ENCODE data around the gene NUDT4. TPM values are rescaled to one million over a fixed set of nuclear protein-coding genes. Genes with fewer than 3 reads are reported as not detected.

The NUDT4 gene
- total RNA-seq, 1 experiment from 2014 or later, result 56.5 TPM

- POLR2A ChIA-PET, result no interaction called here
- TF ChIP-seq PREB (CRISPR knock-in tag; IDR thresholded peaks at IDR 0.05; ENCODE audit: borderline replicate concordance) (no peak), CDX4 (CRISPR knock-in tag; IDR thresholded peaks at IDR 0.05; ENCODE audit: borderline replicate concordance) (no peak), SP1 (CRISPR knock-in tag; conservative IDR thresholded peaks at IDR 0.05) (no peak), USF2 (CRISPR knock-in tag; IDR thresholded peaks at IDR 0.05) (no peak), FOXJ3 (CRISPR knock-in tag; IDR thresholded peaks at IDR 0.05; ENCODE audit: borderline replicate concordance) (no peak), ARID4B (CRISPR knock-in tag; IDR thresholded peaks at IDR 0.05; ENCODE audit: borderline replicate concordance) (no peak), RELA (CRISPR knock-in tag; IDR thresholded peaks at IDR 0.05; ENCODE audit: borderline replicate concordance) (no peak), GTF2I (CRISPR knock-in tag; conservative IDR thresholded peaks at IDR 0.05) (no peak), FOXK1 (CRISPR knock-in tag; IDR thresholded peaks at IDR 0.05) (no peak), ZNF219 (CRISPR knock-in tag; IDR thresholded peaks at IDR 0.05; ENCODE audit: borderline replicate concordance) (no peak), STAT6 (CRISPR knock-in tag; conservative IDR thresholded peaks at IDR 0.05; ENCODE audit: low read depth) (no peak), MXD4 (CRISPR knock-in tag; IDR thresholded peaks at IDR 0.05; ENCODE audit: borderline replicate concordance) (no peak), CBFB (CRISPR knock-in tag; IDR thresholded peaks at IDR 0.05; ENCODE audit: low read depth) (no peak)
- Mint-ChIP-seq H3K4me1 (no peaks in the 10 kb centered on the region), H3K9me3 (peaks cover 11% of the 10 kb centered on the region; the same call in 1 of the 2 replicates), H3K36me3 (no peaks in the 10 kb centered on the region), H3K27me3 (ENCODE audit: low read depth) (no peaks in the 10 kb centered on the region), H3K27ac (no peak overlapping the region), H3K4me3 (no peak overlapping the region)
- DNase-seq (ENCODE audit: low spot score), result no peak
- no peak for ATAC-seq
- CTCF ChIA-PET, result no interaction called here
These were observed 25.4 kb upstream of the NUDT4 start for GRCh38 chr12:93352321-93352720.

GRCh38 chr12:93356214-93356613 is 21.5 kb upstream of the NUDT4 start:
- H3K27me3 Mint-ChIP-seq (ENCODE audit: low read depth), result no peaks in the 10 kb centered on the region
- peaks cover 3% of the 10 kb centered on the region; the same call in 1 of the 2 replicates for H3K9me3 Mint-ChIP-seq
- no peaks in the 10 kb centered on the region for H3K36me3 Mint-ChIP-seq
- DNase-seq (ENCODE audit: low spot score) (no peak), ATAC-seq (no peak)
- ChIA-PET CTCF (no interaction called here), POLR2A (no interaction called here)
- no peak overlapping the region for H3K27ac Mint-ChIP-seq
- H3K4me3 Mint-ChIP-seq, result no peak overlapping the region
- 0 out of 2 replicates have a peak, but pooled peaks cover under 1% of the 10 kb centered on the region for H3K4me1 Mint-ChIP-seq
- TF ChIP-seq NR3C1 (CRISPR knock-in tag; conservative IDR thresholded peaks at IDR 0.05; ENCODE audit: low read depth) (no peak), OVOL2 (CRISPR knock-in tag; IDR thresholded peaks at IDR 0.05; ENCODE audit: borderline replicate concordance) (no peak), GRHL2 (CRISPR knock-in tag; IDR thresholded peaks at IDR 0.05; ENCODE audit: insufficient replicate concordance, severe bottlenecking) (no peak), ZBTB43 (CRISPR knock-in tag; IDR thresholded peaks at IDR 0.05) (no peak), PRDM15 (CRISPR knock-in tag; IDR thresholded peaks at IDR 0.05) (no peak), PRRX2 (CRISPR knock-in tag; IDR thresholded peaks at IDR 0.05) (no peak), CDX4 (CRISPR knock-in tag; IDR thresholded peaks at IDR 0.05; ENCODE audit: borderline replicate concordance) (no peak)
